ENCODE results near the gene RAD9A. TPM values are rescaled to one million over a fixed set of nuclear protein-coding genes. Genes with fewer than 3 reads are reported as not detected.
A peak's percentile ranks its signal among the peaks of the same experiment; 100 is the strongest.

RAD9A gene
- total and polyA plus RNA-seq, 2 of the 4 experiments (the other 2 are of a cell fraction) = 2.0 to 10.3 TPM

- peaks cover 3% of the 10 kb centered on the region; the same call in 1 of the 2 replicates for H3K36me3 ChIP-seq (ENCODE audit: control insufficient read depth, insufficient read depth, low read length)
- peak overlapping the region; percentile 99 for H2AK9ac ChIP-seq (replicated peaks; ENCODE audit: low read depth, low read length, poor library complexity)
- peak overlapping the region; percentile 97 for H2BK5ac ChIP-seq (ENCODE audit: low read depth, low read length, poor library complexity, severe bottlenecking)
- peak overlapping the region; percentile 98 for H4K91ac ChIP-seq (ENCODE audit: insufficient read depth, low read depth, low read length)
- peak overlapping the region; percentile 99 for H2AK5ac ChIP-seq (ENCODE audit: low read depth, low read length)
- H4K20me1 ChIP-seq (ENCODE audit: insufficient read depth, low read length) = peaks cover 6% of the 10 kb centered on the region
- no peaks in the 10 kb centered on the region for H3K27me3 ChIP-seq (ENCODE audit: control insufficient read depth, insufficient read depth, low read length)
- peak overlapping the region; percentile 99 for H3K4ac ChIP-seq (ENCODE audit: low read depth, low read length)
- no peaks in the 10 kb centered on the region for H3K9me3 ChIP-seq (ENCODE audit: control insufficient read depth, insufficient read depth, low read length)
- H2AFZ ChIP-seq (replicated peaks; ENCODE audit: low read length, poor library complexity) = peak overlapping the region; percentile 87
- H3K18ac ChIP-seq (ENCODE audit: low read depth, low read length) = peak overlapping the region; percentile 68
- peak overlapping the region; percentile 85 for H4K5ac ChIP-seq (ENCODE audit: low read depth, low read length)
- H3K4me1 ChIP-seq (ENCODE audit: control insufficient read depth, insufficient read depth, low read length) = peaks cover 42% of the 10 kb centered on the region
- ATAC-seq (ENCODE audit: low read depth) (no peak), DNase-seq (no peak)
- no CpG with 5 or more reads among the region's 11 CpGs for WGBS, 2 experiments (ENCODE audit: extremely low coverage in 2 of 2, insufficient read length in 1 of 2)
- peak overlapping the region; percentile 88 for H2BK20ac ChIP-seq (ENCODE audit: low read depth, low read length)
- H3K9ac ChIP-seq (ENCODE audit: low read depth, low read length) = peak overlapping the region; percentile 57
- peak overlapping the region; percentile 90 for H3K14ac ChIP-seq (replicated peaks; ENCODE audit: low read depth, low read length)
- intact Hi-C loops (cut with micrococcal nuclease) = no loop called here
- H3K27ac ChIP-seq (ENCODE audit: insufficient read depth, low read length) = peak overlapping the region; percentile 87
- CTCF ChIA-PET = interaction anchor here (1.0 to 10.1 kb wide), 2 partner anchors 9 to 24 kb away, joined by 4 to 128 read pairs; no protein-coding TSS in a partner anchor
- H3K4me2 ChIP-seq (ENCODE audit: low read depth, low read length) = peak overlapping the region; percentile 43
- no TSS peak for BruUV-seq (replicated peaks)
- in situ Hi-C loops (cut with MboI; ENCODE audit: low sequenced_read_pairs) = no loop called here
- dilution Hi-C loops (cut with HindIII; ENCODE audit: low sequenced_read_pairs, unreplicated experiment) = no loop called here
- no peak overlapping the region for H3K4me3 ChIP-seq (ENCODE audit: insufficient read depth, low read depth, low read length)
- H4K8ac ChIP-seq (ENCODE audit: low read depth in 2 of 2, low read length in 2 of 2) = peak overlapping the region; percentile 77 to 98
- peak overlapping the region; percentile 95 for H2BK120ac ChIP-seq (ENCODE audit: low read depth, low read length)
- H3K79me1 ChIP-seq (ENCODE audit: low read depth in 1 of 2, low read length in 2 of 2) = peaks cover 7 to 56% of the 10 kb centered on the region in 2 experiments; a peak in 3 of 4 replicates
- peak overlapping the region; percentile 93 for H3K23ac ChIP-seq (ENCODE audit: low read depth, low read length)
- POLR2A ChIA-PET (ENCODE audit: unreplicated experiment) = interaction anchor here (1.5 kb wide), 1 partner anchor 36 kb away, joined by 3 read pairs; the partner anchor contains the start of gene RAD9A
- H3K9me1 ChIP-seq (ENCODE audit: insufficient read depth, low read length) = peaks cover 23% of the 10 kb centered on the region
- peak overlapping the region; percentile 91 for H3K56ac ChIP-seq (ENCODE audit: extremely low read depth, insufficient read depth, low read length)
- H2BK15ac ChIP-seq (ENCODE audit: low read depth, low read length) = peak overlapping the region; percentile 88; the same call in 2 of the 3 replicates
- no peak for TF ChIP-seq CTCF (conservative IDR thresholded peaks at IDR 0.05; ENCODE audit: low read depth, low read length)
- TF ChIP-seq USF2 (IDR thresholded peaks at IDR 0.05; ENCODE audit: low read depth, low read length) = no peak
- no peak for TF ChIP-seq ELK1 (IDR thresholded peaks at IDR 0.05; ENCODE audit: borderline replicate concordance, low read depth, low read length)
- no peak for TF ChIP-seq RCOR1 (IDR thresholded peaks at IDR 0.05; ENCODE audit: insufficient replicate concordance, low read length)
- TF ChIP-seq NFE2L2 (IDR thresholded peaks at IDR 0.05; ENCODE audit: low read depth, low read length) = no peak
- no peak for TF ChIP-seq MXI1 (IDR thresholded peaks at IDR 0.05; ENCODE audit: borderline replicate concordance, low read depth, low read length)
- no peak for TF ChIP-seq FOS (IDR thresholded peaks at IDR 0.05; ENCODE audit: low read depth, low read length)
- TF ChIP-seq MAFK (IDR thresholded peaks at IDR 0.05; ENCODE audit: low read depth, low read length) = no peak
- TF ChIP-seq CHD1 (IDR thresholded peaks at IDR 0.05; ENCODE audit: low read depth, low read length) = no peak
- no peak for TF ChIP-seq CEBPB (IDR thresholded peaks at IDR 0.05; ENCODE audit: low read depth, low read length)
- TF ChIP-seq BHLHE40 (IDR thresholded peaks at IDR 0.05; ENCODE audit: low read depth, low read length) = no peak
- TF ChIP-seq RAD21 (IDR thresholded peaks at IDR 0.05; ENCODE audit: low read length) = no peak
- no peak for TF ChIP-seq POLR2A (IDR thresholded peaks at IDR 0.05; ENCODE audit: low read depth, low read length)
- TF ChIP-seq MAZ (IDR thresholded peaks at IDR 0.05; ENCODE audit: borderline replicate concordance, low read depth, low read length) = no peak
These were observed 36.6 kb upstream of the RAD9A start for GRCh38 chr11:67355023-67355793.
